SK-N-DZ (cell line): ENCODE measurements around the gene KIF4B.

Source experiments
- DNase-seq: peaks from one replicate; pipeline ENCODE4 v3.0.0-alpha.2; 2015; ENCODE audit warnings: low spot score

Gene KIF4B

GRCh38 chr5:155056644-155057269 is 43.2 kb downstream of the KIF4B start:
- peak; percentile 62 for DNase-seq

DNA sequence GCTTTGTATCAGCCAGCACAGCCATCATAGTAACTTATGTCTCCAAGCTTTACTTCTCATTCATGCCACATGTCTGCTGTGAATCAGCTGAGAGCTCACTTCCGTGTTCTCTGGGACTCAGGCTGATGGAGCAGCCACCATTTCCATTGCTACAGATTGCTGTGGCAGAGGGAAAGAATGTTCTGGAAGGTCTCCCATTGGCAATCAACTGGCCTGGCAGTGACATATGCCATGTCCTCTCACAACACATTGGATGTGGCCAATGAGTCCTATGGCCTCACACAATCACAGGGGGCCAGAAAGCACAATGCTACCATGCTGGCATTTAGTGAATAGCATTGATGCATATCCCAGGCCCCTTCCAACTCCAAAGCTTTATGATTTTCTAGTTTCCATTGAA is 44.1 kb downstream of the KIF4B start:
- no peak for DNase-seq

DNA sequence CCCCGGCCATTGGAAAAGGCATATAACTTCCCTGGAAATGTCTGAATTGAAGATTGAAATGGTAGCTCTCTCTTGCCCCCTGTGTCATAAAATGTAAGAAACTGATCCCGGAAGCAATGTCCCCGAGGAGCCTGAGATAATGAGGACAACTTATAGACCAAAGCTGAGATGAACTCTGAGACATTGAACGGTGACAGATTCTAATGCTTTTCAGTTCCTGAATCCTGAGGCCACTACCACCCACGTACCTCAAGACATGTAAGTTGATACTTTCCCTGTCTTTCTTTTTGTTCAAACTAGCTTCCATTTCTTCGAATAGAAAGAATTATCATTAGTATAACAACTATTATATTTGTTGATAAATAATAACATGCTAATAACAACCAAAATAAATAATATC is 51.0 kb downstream of the KIF4B start:
- DNase-seq, result no peak

GRCh38 chr5:155066886-155067595 is 53.5 kb downstream of the KIF4B start:
- no peak for DNase-seq
